HG02642 (cell line): Measurements from ENCODE around the gene METRN.

Source experiments
- ATAC-seq: cut with Tn5 transposase; IDR thresholded peaks from one replicate; pipeline ENCODE4 v1.9.1; 2021; ENCODE audit warnings: mild to moderate bottlenecking; ENCODE audit not compliant: unreplicated experiment, poor library complexity

Gene METRN

DNA sequence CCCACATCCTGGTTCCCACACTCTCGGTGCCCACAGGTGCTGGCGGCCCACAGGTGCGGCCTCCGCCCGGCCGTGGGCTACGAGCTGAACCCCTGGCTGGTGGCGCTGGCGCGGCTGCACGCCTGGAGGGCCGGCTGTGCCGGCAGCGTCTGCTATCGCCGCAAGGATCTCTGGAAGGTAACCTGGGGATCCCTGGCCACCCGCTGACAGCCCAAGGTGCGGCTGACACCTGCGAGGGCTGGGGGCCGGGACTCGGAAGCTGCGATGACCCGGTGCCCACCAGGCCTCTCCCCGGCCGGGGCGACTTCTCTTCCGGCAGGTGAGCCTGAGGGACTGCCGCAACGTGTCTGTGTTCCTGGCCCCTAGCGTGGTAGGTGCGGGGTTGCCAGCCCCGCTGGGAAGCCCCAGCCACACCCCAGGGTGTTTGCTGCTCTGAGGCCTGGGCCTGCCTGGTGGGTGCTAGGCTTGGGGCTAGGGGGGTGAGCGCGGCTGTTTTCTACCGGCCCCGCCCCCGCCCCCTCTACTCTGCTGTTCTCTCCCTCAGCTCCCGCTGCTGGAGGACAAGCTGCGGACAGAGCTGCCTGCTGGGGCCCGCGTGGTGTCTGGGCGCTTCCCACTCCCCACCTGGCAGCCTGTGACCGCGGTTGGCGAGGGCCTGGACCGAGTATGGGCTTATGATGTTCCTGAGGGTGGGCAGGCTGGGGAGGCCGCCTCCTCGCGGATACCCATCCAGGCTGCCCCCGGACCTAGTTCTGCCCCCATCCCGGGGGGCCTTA lies 7.0 kb downstream of the METRN start:
- no peak for ATAC-seq

DNA sequence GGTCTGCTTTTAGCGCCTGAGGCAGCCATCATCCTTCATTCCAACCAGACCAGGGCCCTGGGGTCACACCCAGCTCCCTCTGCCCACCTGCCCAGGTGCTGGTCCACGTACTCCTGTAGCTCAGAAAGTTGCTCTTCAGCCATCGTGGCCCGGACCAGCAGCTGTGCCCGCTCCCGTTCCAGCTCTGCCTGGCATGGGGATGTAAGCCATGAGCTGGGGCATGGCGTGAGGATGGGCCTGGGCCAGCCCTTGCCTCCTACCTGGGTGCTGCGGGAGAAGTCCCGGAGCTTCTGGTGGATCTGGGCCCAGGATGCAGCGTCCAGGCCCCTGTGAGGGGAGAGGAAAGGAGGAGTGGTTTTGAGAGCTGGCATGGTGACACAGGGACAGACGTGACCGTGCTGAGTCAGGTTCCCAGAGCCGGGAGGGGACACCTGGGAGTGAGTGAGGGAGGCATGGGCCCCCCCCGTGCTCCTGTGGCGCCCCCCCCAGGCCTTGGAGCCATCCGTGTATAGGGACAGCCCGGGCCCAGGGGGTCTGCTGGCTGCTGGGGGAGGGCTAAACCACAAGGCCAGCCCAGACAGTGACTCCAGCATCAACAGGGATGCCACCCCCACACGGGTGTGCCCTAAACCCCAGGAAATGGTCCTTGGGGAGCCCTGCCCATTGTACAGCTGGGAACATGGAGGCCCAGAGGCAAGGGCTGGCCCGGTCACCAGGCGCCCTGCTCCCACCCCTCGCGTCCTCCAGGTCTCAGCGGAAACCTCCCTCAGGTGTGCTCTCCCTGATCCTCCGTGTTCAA lies 8.1 kb downstream of the METRN start:
- no peak for ATAC-seq

DNA sequence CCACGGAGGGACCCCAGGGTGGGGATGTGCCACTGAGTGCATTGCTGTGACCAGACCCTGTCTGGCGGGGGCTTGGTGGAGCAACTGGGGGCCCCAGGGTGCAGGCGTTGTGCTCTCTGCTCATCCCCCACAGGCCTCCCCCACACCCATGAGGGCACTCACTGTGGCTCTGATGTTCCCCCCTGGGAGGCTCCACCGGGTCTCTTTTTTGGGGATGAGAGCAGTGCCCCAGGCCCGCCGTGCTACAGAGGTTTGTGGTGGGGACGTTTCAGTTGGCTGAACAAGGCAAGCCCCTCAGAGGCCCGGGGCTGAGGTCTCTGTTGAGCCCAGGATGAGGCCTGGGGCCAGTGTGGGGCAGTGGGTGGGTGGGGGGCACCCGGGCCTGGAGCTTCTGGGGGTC lies 8.8 kb downstream of the METRN start:
- no peak for ATAC-seq

DNA sequence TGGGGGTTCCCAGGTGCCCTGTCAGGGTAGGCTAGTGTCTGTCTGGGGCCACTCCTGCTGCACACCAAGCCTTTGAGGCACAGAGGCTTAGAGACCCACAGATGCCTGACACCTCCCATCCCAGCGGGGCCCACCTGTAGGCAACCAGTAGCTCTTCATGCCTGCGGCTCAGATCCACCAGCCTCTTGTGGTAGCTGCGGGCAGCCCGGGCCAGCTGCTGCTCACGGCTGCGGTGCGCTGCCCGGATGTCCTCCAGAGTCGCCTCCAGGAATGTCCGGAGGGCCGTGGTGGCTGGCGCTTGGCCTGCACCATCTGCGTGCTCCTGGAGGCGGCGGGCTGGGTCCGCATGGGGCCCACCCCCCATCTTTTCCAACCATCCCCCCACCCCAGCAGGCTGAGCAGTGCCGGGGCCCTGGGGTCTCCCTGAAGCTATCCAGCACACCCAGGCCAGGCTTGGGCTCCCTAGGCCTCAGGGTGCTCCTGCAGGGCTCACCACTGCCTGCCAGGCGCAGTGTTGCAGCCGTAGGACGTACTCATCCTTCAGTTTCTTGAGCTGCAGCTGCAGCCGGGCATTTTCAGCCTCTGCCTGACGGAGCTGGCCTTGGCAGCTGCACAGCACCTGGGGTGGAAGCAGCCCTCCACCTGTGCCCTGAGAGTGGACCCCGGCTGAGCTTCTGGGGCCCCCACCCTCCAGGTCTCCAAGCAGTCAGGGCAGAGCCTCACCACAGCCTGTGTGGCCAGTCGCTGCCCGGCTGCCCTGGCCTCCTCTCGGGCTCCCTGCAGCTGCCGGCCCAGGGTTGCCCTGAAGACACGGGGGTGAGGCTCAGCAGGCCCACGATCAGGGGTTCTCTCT lies 9.5 kb downstream of the METRN start:
- ATAC-seq = no peak

DNA sequence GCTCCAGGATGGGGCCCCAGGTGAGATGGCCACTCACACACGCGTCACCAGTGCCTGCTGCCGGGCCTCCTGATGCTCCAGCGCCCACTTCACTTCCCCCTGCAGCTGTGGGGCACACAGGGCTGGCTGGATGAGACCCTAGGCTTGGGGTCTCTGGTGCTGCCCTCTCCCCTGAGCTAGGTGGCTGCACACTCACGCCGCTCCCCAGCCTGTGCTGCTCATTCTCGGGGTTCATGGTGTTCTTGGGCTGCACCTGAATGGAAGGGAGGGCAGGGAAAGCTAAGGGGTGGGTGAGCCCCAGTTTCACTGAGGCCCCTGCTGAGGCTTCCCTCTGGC lies 10.1 kb downstream of the METRN start:
- ATAC-seq = no peak

DNA sequence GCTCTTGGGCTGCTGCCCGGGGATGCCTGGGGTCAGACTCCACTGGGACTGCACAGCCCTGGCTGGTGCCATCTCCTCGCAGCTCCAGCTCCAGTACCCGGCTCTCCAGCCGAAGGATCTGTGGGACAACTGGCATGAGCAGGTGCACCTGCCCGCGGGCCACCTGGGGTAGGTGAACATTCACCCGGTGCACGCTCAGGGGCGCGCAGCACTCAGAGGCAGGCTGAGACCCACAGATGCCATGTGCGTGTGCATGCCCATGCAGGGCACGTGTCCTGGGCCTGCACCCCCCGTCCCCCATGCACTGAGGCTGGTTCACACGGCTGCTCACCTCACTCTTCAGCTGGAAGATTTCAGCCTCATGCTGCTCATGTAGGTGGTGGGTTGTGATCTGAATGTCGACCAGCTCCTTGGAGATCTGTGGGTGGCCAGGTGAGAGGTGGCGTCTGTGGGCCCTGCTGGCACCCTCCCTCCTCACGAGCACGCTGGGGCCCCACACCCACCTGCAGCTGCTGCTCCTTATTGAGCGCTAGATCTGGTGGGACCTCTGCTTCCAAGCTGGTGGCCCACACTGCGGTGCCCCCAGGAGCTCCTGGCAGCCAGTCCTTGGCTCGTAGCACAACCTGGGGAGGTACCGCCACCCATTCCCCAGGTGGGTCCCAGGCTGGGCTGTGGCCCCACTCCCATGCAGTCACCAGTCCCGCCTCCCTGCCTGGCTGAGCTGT lies 10.7 kb downstream of the METRN start:
- no peak for ATAC-seq

DNA sequence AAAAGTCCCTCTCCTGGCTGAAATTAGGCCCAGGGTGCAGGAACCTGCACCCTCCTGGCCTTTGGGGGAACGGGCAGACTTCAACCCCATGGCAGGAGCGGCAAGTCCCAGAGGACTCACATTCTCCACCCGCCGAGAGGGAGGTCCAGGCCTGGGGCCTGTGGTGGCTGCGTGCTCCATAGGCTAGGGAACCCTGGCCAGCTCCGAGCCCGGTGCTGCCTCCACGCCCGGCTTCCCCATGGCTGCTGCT lies 11.2 kb downstream of the METRN start:
- no peak for ATAC-seq

DNA sequence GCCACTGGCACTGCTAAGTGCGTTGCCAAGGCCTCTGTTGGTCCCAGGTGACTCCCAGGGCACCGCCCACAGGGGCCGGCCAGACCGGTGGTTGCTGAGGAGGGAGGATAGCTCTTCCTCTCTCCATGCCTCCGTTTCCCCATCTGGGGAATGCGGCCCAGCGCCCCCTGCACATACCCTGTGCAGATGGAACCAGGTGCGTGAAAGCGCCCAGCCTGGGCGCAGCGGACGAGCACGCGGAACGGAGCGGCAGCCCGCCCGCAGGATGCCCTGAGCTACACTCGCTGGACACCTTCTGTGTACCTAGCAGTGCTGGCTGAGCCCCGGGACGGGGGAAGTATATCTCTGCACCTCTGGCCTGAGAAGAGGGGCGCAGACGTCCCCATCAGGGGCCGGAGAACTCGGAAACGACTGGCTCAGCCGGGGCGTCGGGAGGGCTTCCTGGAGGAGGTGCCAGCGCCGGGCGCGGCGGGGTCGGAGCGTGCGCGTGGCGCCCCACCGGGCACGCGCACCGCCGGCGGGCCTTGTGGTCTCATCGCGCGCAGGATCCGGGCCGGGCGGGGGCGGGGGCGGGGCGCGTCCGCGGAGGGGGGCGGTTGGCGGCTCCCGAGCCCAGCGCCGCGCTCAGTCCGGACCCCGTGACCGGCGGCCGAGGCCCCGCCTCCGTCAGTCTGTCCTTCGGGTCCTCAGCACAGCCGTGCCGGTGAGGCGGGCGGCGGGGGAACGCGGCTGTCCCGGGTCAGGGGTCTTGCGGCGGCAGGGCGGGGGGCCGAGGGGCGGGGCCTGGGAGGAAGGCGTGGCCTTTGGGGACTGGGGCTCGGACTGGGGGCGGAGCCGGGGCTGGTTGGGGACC lies 11.7 kb downstream of the METRN start, which contains the start of the genes CCDC78 and HAGHL:
CCDC78 (minus strand) TSS at position 6 of the 853 bp plus-strand sequence. CDS start 76 bp downstream, outside the sequence.
HAGHL (plus strand) TSS at position 669 of the 853 bp plus-strand sequence. CDS start 404 bp downstream, outside the sequence.
- no peak for ATAC-seq

DNA sequence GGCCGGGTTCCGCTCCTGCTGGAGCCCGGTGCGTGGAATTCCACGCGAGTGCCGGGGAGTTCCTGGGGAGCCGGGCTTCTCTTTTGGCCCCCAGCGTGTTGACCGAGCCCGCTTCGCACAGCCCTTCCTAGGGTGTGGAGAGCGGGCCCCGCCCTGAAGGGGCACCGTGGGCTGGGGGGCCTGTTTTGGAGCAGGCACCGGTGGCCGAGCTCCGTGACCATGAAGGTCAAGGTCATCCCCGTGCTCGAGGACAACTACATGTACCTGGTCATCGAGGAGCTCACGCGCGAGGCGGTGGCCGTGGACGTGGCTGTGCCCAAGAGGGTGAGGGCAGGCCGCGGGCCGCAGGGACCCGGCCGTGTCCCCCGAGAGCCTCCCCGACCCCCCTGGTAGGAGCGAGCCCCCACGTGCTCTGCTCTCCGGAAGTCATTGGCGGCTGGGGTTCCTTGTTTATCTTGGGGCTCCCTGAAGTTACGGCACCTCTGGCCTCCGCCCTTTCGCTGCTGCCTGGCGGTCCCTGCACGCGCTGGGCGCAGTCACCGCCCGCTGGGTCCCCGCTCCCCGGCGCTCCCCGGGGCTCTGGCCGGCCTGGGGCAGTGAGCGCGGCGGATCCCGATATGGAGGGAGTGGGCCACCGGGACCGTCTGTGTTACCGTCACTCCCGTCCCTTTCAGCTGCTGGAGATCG lies 12.5 kb downstream of the METRN start:
- no peak for ATAC-seq

DNA sequence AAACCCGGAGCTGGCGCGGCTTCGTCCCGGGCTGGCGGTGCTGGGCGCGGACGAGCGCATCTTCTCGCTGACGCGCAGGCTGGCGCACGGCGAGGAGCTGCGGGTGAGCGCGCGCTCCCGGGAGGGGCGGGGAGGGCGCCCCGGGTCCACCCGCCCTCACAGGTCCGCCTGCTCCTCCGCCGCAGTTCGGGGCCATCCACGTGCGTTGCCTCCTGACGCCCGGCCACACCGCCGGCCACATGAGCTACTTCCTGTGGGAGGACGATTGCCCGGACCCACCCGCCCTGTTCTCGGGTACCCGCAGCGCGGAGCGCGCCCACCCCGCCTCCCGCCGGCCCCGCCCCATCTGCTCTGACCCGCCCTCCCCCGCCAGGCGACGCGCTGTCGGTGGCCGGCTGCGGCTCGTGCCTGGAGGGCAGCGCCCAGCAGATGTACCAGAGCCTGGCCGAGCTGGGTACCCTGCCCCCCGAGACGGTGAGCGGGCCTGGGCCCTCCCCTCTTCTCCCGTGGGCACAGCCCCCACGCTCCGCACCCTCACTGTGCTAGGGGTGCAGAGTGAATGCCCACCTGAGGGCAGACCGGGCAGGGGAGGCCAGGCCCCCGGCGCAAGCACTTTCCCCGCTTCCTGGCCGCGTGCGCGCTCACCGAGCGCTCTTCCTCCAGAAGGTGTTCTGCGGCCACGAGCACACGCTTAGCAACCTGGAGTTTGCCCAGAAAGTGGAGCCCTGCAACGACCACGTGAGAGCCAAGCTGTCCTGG lies 13.4 kb downstream of the METRN start:
- ATAC-seq = no peak

DNA sequence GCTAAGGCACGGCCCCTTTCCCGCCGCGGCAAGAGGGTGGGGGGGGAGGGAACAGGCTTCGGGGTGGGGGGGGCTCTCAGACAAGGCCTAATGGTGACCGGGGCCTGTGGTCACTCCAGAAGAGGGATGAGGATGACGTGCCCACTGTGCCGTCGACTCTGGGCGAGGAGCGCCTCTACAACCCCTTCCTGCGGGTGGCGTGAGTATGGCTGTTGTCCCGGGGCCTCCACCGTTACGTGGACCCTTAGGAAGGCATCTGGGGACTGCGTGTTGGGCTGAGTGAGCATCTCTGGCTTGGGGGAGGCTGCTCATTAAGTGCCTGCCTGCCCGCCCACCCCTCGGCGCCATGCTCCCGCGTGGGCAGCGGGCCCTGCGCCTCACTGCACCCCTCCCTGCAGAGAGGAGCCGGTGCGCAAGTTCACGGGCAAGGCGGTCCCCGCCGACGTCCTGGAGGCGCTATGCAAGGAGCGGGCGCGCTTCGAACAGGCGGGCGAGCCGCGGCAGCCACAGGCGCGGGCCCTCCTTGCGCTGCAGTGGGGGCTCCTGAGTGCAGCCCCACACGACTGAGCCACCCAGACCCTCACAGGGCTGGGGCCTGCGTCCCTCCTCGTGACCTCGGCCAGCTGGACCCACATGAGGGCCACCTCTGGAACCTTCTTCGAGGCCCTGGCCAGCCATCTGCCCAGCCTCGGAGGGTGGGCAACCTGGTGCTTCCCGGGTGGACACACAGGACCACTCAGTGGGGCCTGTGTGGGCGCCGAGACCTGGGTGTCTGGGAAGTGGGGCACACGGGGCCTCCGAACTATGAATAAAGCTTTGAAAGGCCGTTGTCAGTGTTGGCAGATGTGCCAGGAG lies 14.2 kb downstream of the METRN start:
- no peak for ATAC-seq

DNA sequence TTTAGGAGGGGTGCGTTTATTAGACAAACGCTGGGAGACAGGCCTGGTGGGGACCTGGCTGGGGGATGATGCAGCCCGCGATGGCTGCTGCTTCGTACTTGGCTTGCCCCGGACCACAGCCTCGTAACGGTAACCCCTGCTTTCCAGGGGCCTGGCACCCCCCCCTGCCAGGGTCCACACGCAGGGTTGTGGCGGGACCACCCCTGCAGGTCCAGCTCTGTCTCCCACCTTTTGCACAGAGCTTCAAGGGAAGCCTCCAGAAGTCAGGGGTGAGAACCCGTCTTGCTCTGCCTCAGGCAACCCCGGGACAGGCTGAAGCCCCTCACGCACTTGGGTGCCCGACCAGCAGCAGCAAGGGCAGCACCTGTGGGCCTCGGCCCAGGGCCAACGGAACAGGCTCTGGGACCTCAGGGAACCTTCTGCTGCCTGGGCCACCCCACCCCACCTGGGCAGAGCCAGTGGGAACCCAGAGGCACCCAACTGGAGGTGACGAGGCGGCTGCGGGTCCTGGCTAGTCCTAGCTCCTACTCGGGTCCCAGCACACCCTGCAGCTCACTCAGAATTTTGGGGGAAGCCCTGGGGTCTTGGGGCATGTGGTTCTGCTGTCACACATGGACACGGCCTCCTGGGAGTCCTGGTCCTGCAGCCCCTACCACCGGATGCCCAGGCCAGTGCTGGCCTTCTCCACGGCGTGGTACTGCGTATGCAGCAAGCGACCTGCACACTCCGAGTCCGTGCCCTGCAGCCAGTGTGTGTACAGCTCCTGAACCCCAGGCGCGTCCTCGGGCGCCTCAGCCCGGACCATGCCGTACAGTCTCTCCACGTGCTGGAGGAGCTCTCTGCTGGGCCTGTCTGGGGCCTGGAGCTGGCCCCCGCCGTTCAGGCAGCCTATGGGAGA lies 15.1 kb downstream of the METRN start:
- no peak for ATAC-seq

DNA sequence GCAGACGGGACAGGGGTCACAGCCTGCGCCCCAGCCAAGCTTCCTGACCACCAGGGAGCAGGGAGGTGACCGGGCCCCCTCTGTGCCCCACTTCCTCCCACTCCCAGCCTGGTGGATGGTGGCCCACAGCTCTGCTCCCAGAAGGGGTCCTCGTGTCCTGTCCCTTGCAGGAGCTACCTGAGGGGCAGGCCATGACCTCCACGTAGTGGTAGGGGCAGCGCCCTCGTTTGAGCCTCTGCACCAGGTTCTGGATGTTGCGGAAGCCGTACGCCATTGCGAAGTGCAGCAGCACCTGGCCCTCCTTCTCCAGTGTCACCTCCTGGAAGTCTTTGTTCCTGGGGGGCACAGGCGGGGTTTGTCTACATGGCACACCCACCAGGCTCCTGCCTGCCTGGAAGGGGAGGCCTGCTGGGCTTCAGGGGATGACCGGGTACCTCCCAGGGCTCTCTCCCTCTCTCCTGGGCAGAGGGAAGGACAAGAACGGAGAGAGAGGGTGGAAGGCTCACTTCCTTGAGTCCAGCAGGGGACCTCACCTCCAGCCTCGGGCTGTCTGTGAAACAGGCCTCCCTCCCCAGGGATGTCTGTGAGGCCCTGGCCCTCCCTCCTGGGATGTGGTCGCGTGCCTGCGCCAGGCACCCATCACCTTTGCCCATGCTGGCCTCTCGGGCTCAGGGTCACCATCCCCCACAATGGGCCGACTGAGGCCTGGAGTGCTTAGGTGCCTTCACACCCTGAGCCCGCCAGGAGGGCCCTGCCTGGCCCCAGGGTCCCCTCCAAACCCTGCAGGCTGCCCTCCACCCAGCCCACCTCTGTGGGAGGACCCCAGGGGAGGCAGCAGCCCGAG lies 16.0 kb downstream of the METRN start:
- ATAC-seq = no peak

DNA sequence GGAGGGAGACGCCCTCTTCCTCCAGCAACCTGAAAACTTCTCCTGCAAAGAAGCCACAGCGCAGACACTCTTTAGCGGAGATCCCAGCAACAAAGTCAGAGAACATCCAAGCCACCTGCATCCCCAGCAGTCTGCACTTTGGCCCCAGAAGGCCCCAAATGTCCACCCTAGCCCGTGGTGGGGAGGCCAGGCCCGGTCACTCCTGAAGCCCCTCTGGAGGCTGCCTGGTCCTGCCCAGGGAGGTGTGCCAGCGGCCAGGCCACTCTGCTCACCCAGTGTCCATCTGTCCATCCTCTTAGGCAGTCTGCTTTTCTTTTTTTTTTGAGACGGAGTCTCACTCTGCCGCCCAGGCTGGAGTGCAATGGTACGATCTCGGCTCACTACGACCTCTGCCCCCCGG lies 17.4 kb downstream of the METRN start:
- no peak for ATAC-seq

DNA sequence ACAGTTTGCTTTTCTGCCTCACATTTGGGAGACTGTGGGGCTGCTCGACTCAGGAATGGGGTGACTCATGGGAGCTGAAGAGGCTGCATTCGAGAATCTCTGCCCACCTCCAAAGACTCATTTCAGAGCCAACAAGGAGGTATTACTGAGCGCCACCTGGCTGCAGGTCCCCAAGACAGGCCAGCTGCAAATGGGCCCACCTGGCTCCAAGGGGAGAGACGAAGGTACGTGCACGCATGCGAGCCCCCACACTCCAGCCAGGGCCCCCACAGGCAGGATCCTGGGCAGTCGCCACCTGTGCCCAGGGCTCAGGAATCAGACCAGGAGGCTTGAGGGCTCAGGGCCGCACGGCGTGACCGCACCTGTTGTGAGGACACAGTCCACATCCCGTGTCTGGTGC lies 18.0 kb downstream of the METRN start:
- ATAC-seq = no peak
